B cell (primary cell): ENCODE data around the gene SRP19. TPM values are rescaled to one million over a fixed set of nuclear protein-coding genes. Genes with fewer than 3 reads are reported as not detected.

Experiments
- ATAC-seq: fragments of 200-7000 bp; cut with Tn5 transposase; one replicate; pipeline ENCODE4 v1.10.0; 2021; ENCODE audit warnings: low read depth, mild to moderate bottlenecking, moderate number of reproducible peaks, moderate library complexity
- CTCF ChIA-PET: fragments of 350-600 bp; sonication (Branson Sonifier 250); formaldehyde crosslinking; loops from one replicate; lab custom pipeline; 2021; ENCODE audit warnings: antibody characterized with exemption, inconsistent platforms; lab: Charles Lee
- POLR2A ChIA-PET: fragments of 350-600 bp; sonication (Branson Sonifier 250); formaldehyde crosslinking; loops from one replicate; lab custom pipeline; 2021; ENCODE audit warnings: antibody characterized with exemption; lab: Charles Lee
- DNase-seq: peaks from one replicate; pipeline ENCODE4 v3.0.0; 2013
- H2AFZ ChIP-seq: 2 replicates; pipeline ENCODE4 v1.6.1; 2012; ENCODE audit warnings: mild to moderate bottlenecking, low read depth, low read length; ENCODE audit not compliant: insufficient read depth, poor library complexity, severe bottlenecking
- H3K27ac ChIP-seq, 2 donors: 1 replicate in 1 of 2; 2 replicates in 1 of 2; pipeline ENCODE4 v1.5.1; 2012 to 2013; ENCODE audit warnings: low read length in 2 of 2, mild to moderate bottlenecking in 2 of 2, moderate library complexity in 1 of 2
- H3K27me3 ChIP-seq, 4 experiments: fragments of 200-600 bp in 1 of 4; sonication (generic) in 1 of 4; replicated peaks in 1 of 4; 1 replicate in 2 of 4; 2 replicates in 2 of 4; pipeline versions ENCODE4 v1.6.1 to v1.7.0; 2013 to 2016; ENCODE audit warnings: low read length in 3 of 4, mild to moderate bottlenecking in 2 of 4, mixed read lengths in 1 of 4, moderate library complexity in 1 of 4; ENCODE audit not compliant: insufficient read depth in 4 of 4, control insufficient read depth in 3 of 4; ENCODE audit errors: control extremely low read depth in 1 of 4
- H3K36me3 ChIP-seq, 2 experiments: replicated peaks in 1 of 2; 1 replicate in 1 of 2; 2 replicates in 1 of 2; pipeline versions ENCODE4 v1.6.1 to v1.7.1; 2013; ENCODE audit warnings: low read length in 1 of 2; ENCODE audit not compliant: insufficient read depth in 2 of 2, control insufficient read depth in 1 of 2; ENCODE audit errors: control extremely low read depth in 1 of 2, extremely low read depth in 1 of 2
- H3K4me1 ChIP-seq, 2 donors: fragments of 200-600 bp in 1 of 2; sonication (generic) in 1 of 2; 1 replicate in 1 of 2; 2 replicates in 1 of 2; pipeline versions ENCODE4 v1.5.1 to v1.6.1; 2013 to 2017; ENCODE audit warnings: low read length in 2 of 2; ENCODE audit not compliant: control insufficient read depth in 2 of 2, insufficient read depth in 2 of 2
- H3K4me2 ChIP-seq: replicated peaks from 2 replicates; pipeline ENCODE3; 2012; ENCODE audit warnings: mild to moderate bottlenecking, low read depth, low read length; ENCODE audit not compliant: poor library complexity, severe bottlenecking
- H3K4me3 ChIP-seq, 5 experiments: fragments of 200-600 bp in 1 of 5; sonication (generic) in 1 of 5; 1 replicate in 3 of 5; 2 replicates in 2 of 5; pipeline versions ENCODE4 v1.5.1 to v1.7.0; 2011 to 2016; ENCODE audit warnings: low read length in 4 of 5, mild to moderate bottlenecking in 4 of 5, low read depth in 2 of 5, control low read depth in 1 of 5, moderate library complexity in 1 of 5; ENCODE audit not compliant: insufficient read depth in 1 of 5; ENCODE audit errors: control extremely low read depth in 1 of 5, extremely low read depth in 1 of 5
- H3K79me2 ChIP-seq: fragments of 200-600 bp; sonication (generic); one replicate; pipeline ENCODE4 v1.6.0; 2016; ENCODE audit warnings: low read length; ENCODE audit not compliant: control insufficient read depth, insufficient read depth
- H3K9ac ChIP-seq: fragments of 200-600 bp; sonication (generic); 2 replicates; pipeline ENCODE4 v1.6.1; 2017; ENCODE audit warnings: mild to moderate bottlenecking, low read length, moderate library complexity
- H3K9me3 ChIP-seq, 3 donors: one replicate each; pipeline versions ENCODE4 v1.6.1 to v1.7.1; 2013; ENCODE audit warnings: low read length in 2 of 3; ENCODE audit not compliant: control insufficient read depth in 2 of 3, insufficient read depth in 1 of 3; ENCODE audit errors: control extremely low read depth in 1 of 3
- H4K20me1 ChIP-seq: 2 replicates; pipeline ENCODE4 v1.6.0; 2012; ENCODE audit warnings: mild to moderate bottlenecking, low read length; ENCODE audit not compliant: insufficient read depth, control insufficient read depth, poor library complexity, severe bottlenecking
- H3K27ac Mint-ChIP-seq: one replicate; pipeline ENCODE4 v1.8.0; 2021; ENCODE audit warnings: mixed read lengths
- H3K27me3 Mint-ChIP-seq: one replicate; pipeline ENCODE4 v1.8.0; 2021; ENCODE audit warnings: mixed read lengths
- H3K4me1 Mint-ChIP-seq: one replicate; pipeline ENCODE4 v1.8.0; 2021; ENCODE audit warnings: mixed read lengths
- H3K4me3 Mint-ChIP-seq: one replicate; pipeline ENCODE4 v1.8.0; 2021; ENCODE audit warnings: mixed read lengths
- H3K9me3 Mint-ChIP-seq: one replicate; pipeline ENCODE4 v1.8.0; 2022; ENCODE audit warnings: mixed read lengths; ENCODE audit not compliant: insufficient read depth
- EZH2 ChIP-seq: IDR thresholded peaks from 2 replicates; pipeline ENCODE4 v1.6.1; 2012; ENCODE audit warnings: borderline replicate concordance, low read depth, mild to moderate bottlenecking, moderate library complexity, low read length; ENCODE audit not compliant: insufficient read depth, poor library complexity, severe bottlenecking
- WGBS: methylation state at CpG from one replicate; pipeline ENCODE4 v1.1.5; 2013; ENCODE audit warnings: missing lambda C conversion rate; ENCODE audit not compliant: insufficient coverage; 5-methylcytosine and 5-hydroxymethylcytosine counted together
- intact Hi-C: fragments of 100-400 bp; cut with micrococcal nuclease; formaldehyde crosslinking; loops from one replicate; pipeline ENCODE4 v1.10.0; 2022
- polyA plus RNA-seq: library from polyadenylated mRNA; depleted of rRNA; stranded (reverse); fragments of >200 nt; gene quantifications from 2 replicates; pipeline ENCODE4 v1.2.3, GENCODE V29; 2012
- total RNA-seq, 2 donors: library from RNA; stranded (reverse); fragments of 120-200 nt in 1 of 2; gene quantifications; 1 replicate in 1 of 2; 2 replicates in 1 of 2; pipeline versions ENCODE4 v1.2.3 to v1.2.4, GENCODE V29; 2013 to 2022
- TF ChIP-seq, protein P1 (sequence below): fragments of 200-600 bp; IDR thresholded peaks from one replicate; pipeline ENCODE4 v1.8.0; 2022; ENCODE audit warnings: antibody characterized with exemption, mild to moderate bottlenecking

SRP19 gene
- total and polyA plus RNA-seq, 2 donors (not counting 1 experiment from before 2014, with no cell fraction given) = 17.7 to 41.5 TPM

DNA sequence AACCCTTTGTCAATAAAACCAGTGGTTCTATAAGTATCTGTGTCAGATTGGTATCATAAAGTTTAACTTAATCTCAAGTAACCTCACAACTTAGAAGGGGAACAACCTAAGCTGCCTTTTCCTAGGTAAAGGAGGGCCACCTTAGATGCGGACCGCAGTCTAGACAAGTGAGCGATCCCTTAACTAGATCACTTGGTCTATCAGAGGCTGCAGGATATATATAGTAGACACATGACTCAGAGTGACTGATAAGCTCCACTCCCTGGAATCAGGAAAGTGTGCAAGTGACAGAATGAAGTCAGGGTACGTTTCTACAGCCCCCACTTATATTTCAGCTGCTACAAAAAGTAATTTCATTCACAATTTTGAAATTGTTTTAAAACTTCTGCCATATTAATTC is 53.5 kb downstream of the SRP19 start:
- no peak overlapping the region for H3K27ac Mint-ChIP-seq
- ChIA-PET POLR2A (no interaction called here), CTCF (interaction anchor here (2.1 kb wide), 1 partner anchor 8 kb away, joined by 6 read pairs; no protein-coding TSS in a partner anchor)
- H3K27me3 Mint-ChIP-seq = no peaks in the 10 kb centered on the region
- H3K9ac ChIP-seq = no peak overlapping the region
- peaks cover 60% of the 10 kb centered on the region for H3K4me1 Mint-ChIP-seq
- no peaks in the 10 kb centered on the region for H3K9me3 Mint-ChIP-seq
- H3K4me3 Mint-ChIP-seq = no peak overlapping the region
- intact Hi-C loops = no loop called here
- no peaks in the 10 kb centered on the region for H3K27me3 ChIP-seq
- H3K4me1 ChIP-seq = peaks cover 24 to 32% of the 10 kb centered on the region in 2 donors
- H3K4me3 ChIP-seq = no peak overlapping the region
- H2AFZ ChIP-seq = no peak overlapping the region
- WGBS = 100% methylated on average over 1 of the region's 4 CpGs
- H3K79me2 ChIP-seq = peaks cover 97% of the 10 kb centered on the region
- no peak for TF ChIP-seq EZH2
- TF ChIP-seq, protein P1, sequence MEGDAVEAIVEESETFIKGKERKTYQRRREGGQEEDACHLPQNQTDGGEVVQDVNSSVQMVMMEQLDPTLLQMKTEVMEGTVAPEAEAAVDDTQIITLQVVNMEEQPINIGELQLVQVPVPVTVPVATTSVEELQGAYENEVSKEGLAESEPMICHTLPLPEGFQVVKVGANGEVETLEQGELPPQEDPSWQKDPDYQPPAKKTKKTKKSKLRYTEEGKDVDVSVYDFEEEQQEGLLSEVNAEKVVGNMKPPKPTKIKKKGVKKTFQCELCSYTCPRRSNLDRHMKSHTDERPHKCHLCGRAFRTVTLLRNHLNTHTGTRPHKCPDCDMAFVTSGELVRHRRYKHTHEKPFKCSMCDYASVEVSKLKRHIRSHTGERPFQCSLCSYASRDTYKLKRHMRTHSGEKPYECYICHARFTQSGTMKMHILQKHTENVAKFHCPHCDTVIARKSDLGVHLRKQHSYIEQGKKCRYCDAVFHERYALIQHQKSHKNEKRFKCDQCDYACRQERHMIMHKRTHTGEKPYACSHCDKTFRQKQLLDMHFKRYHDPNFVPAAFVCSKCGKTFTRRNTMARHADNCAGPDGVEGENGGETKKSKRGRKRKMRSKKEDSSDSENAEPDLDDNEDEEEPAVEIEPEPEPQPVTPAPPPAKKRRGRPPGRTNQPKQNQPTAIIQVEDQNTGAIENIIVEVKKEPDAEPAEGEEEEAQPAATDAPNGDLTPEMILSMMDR = no peak
- H3K36me3 ChIP-seq = peaks cover 18 to 61% of the 10 kb centered on the region in 2 experiments
- H3K27ac ChIP-seq = no peak overlapping the region
- ATAC-seq = no peak
- no peak overlapping the region for H3K4me2 ChIP-seq
- DNase-seq = no peak
- H4K20me1 ChIP-seq = peaks cover 61% of the 10 kb centered on the region
- no peaks in the 10 kb centered on the region for H3K9me3 ChIP-seq

DNA sequence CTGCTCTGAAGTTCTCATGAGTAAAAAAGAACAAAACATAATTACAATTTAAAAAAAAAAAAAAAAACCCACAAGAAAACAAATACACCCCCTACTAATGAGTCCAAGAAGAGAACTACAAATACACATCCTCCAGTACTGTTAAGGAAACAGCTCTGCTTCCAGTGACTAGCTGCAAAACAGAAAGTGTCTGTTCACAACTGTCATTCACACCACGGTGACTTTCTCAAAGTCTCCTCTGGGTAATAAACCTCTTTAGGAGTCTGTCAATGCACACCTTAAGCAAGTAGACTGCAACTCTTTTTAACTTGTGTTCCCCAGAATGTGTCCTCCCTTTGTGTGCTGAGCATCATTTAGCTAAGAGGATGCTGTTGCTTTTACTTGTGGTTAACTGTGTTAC is 54.7 kb downstream of the SRP19 start:
- DNase-seq (no peak), ATAC-seq (no peak)
- intact Hi-C loops = no loop called here
- peaks cover 69% of the 10 kb centered on the region for H4K20me1 ChIP-seq
- H3K9me3 ChIP-seq = no peaks in the 10 kb centered on the region
- H3K27me3 Mint-ChIP-seq = no peaks in the 10 kb centered on the region
- ChIA-PET CTCF (interaction anchor here (0.9 to 1.0 kb wide), 2 partner anchors 14 to 46 kb away, joined by 3 to 5 read pairs; no protein-coding TSS in a partner anchor), POLR2A (no interaction called here)
- 14% methylated on average over 1 of the region's 1 CpG for WGBS
- peaks cover 71% of the 10 kb centered on the region for H3K4me1 Mint-ChIP-seq
- H3K27ac Mint-ChIP-seq = peak overlapping the region; percentile 17
- H3K36me3 ChIP-seq = peaks cover 15 to 53% of the 10 kb centered on the region in 2 experiments
- H3K9me3 Mint-ChIP-seq = no peaks in the 10 kb centered on the region
- no peaks in the 10 kb centered on the region for H3K27me3 ChIP-seq
- H3K4me2 ChIP-seq = peak overlapping the region; percentile 16
- H2AFZ ChIP-seq = no peak overlapping the region
- H3K79me2 ChIP-seq = peaks cover 99% of the 10 kb centered on the region
- no peak overlapping the region for H3K4me3 ChIP-seq
- peaks cover 32 to 44% of the 10 kb centered on the region in 2 donors for H3K4me1 ChIP-seq
- H3K4me3 Mint-ChIP-seq = no peak overlapping the region
- no peak overlapping the region for H3K9ac ChIP-seq
- H3K27ac ChIP-seq = peak overlapping the region in 1 of 2 donors; percentile 56
- no peak for TF ChIP-seq EZH2
- TF ChIP-seq, protein P1 = no peak
